Ovary (tissue), 9 donors: ENCODE measurements around the gene SEMA5B. TPM values are rescaled to one million over a fixed set of nuclear protein-coding genes. Genes with fewer than 3 reads are reported as not detected.
A peak's percentile ranks its signal among the peaks of the same experiment; 100 is the strongest.

Source experiments
- DNase-seq, 5 donors: peaks; one replicate each; pipeline ENCODE4 v3.0.0-alpha.2; 2019 to 2020
- H3K27ac ChIP-seq, 2 donors: fragments of 200-600 bp; one replicate each; pipeline versions ENCODE4 v1.5.1 to v1.8.0; 2019 to 2022
- H3K27me3 ChIP-seq: fragments of 200-600 bp; one replicate; pipeline ENCODE4 v1.8.0; 2022
- H3K36me3 ChIP-seq: fragments of 200-600 bp; sonication (generic); one replicate; pipeline ENCODE4 v1.5.1; 2019
- H3K4me1 ChIP-seq: one replicate; pipeline ENCODE4 v1.8.1; 2013; ENCODE audit warnings: mild to moderate bottlenecking, moderate library complexity; ENCODE audit not compliant: insufficient read depth
- H3K4me3 ChIP-seq: fragments of 200-600 bp; sonication (generic); one replicate; pipeline ENCODE4 v1.5.1; 2017
- H3K9me3 ChIP-seq, 2 donors: fragments of 200-600 bp in 1 of 2; sonication (generic) in 1 of 2; one replicate each; pipeline versions ENCODE4 v1.5.1 to v1.8.1; 2013 to 2019; ENCODE audit warnings: mild to moderate bottlenecking in 1 of 2, moderate library complexity in 1 of 2
- EP300 ChIP-seq: sonication (generic); formaldehyde crosslinking; IDR thresholded peaks from one replicate; pipeline ENCODE4 v1.6.1; 2017; ENCODE audit warnings: antibody characterized with exemption
- POLR2A ChIP-seq: fragments of 450-650 bp; IDR thresholded peaks from one replicate; pipeline ENCODE4 v1.6.1; 2017; ENCODE audit warnings: antibody characterized with exemption, mild to moderate bottlenecking, moderate library complexity
- WGBS, 3 donors: extraction: QIAGEN DNeasy Blood & Tissue Kit in 1 of 3; methylation state at CpG; one replicate each; pipeline versions ENCODE4 v1.1.5 to v1.1.7; 2013 to 2017; 5-methylcytosine and 5-hydroxymethylcytosine counted together
- intact Hi-C, 4 donors: fragments of 100-400 bp; cut with DNase I; formaldehyde crosslinking; loops; one replicate each; pipeline versions ENCODE4 v1.11.0 to v1.15.1; 2022 to 2023
- polyA plus RNA-seq, 2 donors: library from polyadenylated mRNA; stranded (reverse); fragments of 200-250 nt in 1 of 2; fragments of 350-450 nt in 1 of 2; fragmentation: Illumina TruSeq in 1 of 2; extraction: RNeasy Lipid Tissue Mini Kit (QIAGEN cat#74804) in 1 of 2; gene quantifications; one replicate each; pipeline ENCODE4 v1.2.3, GENCODE V29; 2013 to 2014
- total RNA-seq, 7 donors: library from RNA; depleted of rRNA in 2 of 7; stranded (reverse); fragments of >200 nt in 2 of 7; fragmentation: NEBNext Ultra II Directional in 3 of 7; extraction: Animal tissue kit (Norgen Biotek cat#: 25700) in 3 of 7; gene quantifications; one replicate each; pipeline versions ENCODE4 v1.1.0 to v1.2.4, GENCODE V29; 2016 to 2023
- TF ChIP-seq, protein P1 (sequence below), 3 donors: fragments of 450-650 bp in 2 of 3; fragments of 200-600 bp in 1 of 3; IDR thresholded peaks; one replicate each; pipeline versions ENCODE4 v1.5.1 to v1.8.0; 2016 to 2022; ENCODE audit warnings: antibody characterized with exemption in 3 of 3, mild to moderate bottlenecking in 1 of 3
- donor health status: DM: no; HTN: no; CAD: no; lungs with moderate emphysema.
- donor health status: DM: no; HTN: no; CAD: no.
- donor health status: Bipolar disorder and iron deficiency.
- donor health status: DM: yes; HTN: yes; CAD: no.
- donor health status: DM: no; HTN: no; CAD: no.
- donor health status: DM: yes; HTN: yes; CAD: no.

Gene SEMA5B
- total and polyA plus RNA-seq, 9 donors: 0.22 to 3.1 (median 1.3) TPM

GRCh38 chr3:122959339-122959738, 68.2 kb downstream of the SEMA5B start:
- Histone ChIP-seq H3K9me3 (no peaks in the 10 kb centered on the region), H3K27me3 (no peaks in the 10 kb centered on the region), H3K27ac (no peak overlapping the region), H3K4me1 (peaks cover 6% of the 10 kb centered on the region), H3K36me3 (no peaks in the 10 kb centered on the region), H3K4me3 (no peak overlapping the region)
- TF ChIP-seq EP300 (no peak), POLR2A (no peak)
- TF ChIP-seq, protein P1, sequence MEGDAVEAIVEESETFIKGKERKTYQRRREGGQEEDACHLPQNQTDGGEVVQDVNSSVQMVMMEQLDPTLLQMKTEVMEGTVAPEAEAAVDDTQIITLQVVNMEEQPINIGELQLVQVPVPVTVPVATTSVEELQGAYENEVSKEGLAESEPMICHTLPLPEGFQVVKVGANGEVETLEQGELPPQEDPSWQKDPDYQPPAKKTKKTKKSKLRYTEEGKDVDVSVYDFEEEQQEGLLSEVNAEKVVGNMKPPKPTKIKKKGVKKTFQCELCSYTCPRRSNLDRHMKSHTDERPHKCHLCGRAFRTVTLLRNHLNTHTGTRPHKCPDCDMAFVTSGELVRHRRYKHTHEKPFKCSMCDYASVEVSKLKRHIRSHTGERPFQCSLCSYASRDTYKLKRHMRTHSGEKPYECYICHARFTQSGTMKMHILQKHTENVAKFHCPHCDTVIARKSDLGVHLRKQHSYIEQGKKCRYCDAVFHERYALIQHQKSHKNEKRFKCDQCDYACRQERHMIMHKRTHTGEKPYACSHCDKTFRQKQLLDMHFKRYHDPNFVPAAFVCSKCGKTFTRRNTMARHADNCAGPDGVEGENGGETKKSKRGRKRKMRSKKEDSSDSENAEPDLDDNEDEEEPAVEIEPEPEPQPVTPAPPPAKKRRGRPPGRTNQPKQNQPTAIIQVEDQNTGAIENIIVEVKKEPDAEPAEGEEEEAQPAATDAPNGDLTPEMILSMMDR (IDR thresholded peaks at IDR 0.05): no peak
- no peak for DNase-seq
- intact Hi-C loops: loop anchor here in 1 of 4 donors (5.0 kb wide), 1 partner anchor 68 kb away; the partner anchor contains the start of gene SEMA5B
- 27 to 50% (median 32%) methylated on average over 5 of the region's 5 CpGs for WGBS, 3 donors

DNA sequence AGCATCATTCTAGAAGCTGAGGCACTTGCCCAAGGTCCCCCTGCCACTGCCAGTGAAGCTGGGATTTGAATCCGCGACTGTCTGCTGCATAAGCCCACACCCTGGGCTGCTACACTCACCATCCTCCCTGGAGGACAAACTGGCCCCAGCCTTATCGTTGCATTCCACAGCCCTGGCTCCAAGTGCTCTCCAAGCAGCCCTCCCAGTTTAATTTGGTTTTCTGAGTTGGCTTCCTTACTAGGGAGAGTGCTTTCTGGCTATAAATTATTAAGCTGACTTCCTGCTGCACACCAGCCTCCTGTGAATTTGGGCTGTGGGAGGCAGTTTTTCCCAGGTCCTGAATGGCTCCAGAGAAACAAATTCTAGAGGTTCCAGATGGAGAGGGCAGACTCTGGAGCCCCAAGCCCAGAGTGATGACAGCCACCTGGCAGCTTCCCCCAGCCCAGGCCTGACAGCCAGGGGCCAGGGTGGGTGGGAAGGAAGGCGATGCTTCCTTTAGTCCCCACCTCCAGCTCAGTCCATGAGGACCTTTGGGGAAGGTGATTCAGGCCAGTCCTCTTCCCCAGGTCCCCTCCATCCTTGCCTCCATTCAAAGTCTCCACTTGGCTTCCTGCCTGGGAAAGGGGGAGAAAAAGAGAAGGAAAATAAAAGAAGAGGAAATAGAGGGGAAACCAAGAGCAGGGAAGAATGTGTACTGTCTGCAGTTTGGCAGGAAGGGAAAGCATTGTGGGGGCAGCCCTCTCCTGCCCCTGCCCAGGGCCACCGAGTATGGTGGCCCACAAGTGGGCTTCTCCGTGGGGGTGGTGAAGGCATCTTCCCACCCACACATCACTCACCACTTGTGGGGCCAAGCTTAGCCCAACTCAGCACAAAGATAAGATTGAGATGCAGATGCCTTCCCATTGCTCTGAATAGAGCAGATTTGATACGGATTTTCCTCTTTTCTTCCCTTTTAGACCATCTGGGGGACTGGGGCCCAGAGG, 69.6 kb downstream of the SEMA5B start:
- H3K9me3 ChIP-seq: no peaks in the 10 kb centered on the region
- no peak overlapping the region for H3K4me3 ChIP-seq
- no peaks in the 10 kb centered on the region for H3K36me3 ChIP-seq
- intact Hi-C loops: loop anchor here in 1 of 4 donors (5.0 kb wide), 1 partner anchor 69 kb away; the partner anchor contains the start of gene SEMA5B
- TF ChIP-seq, protein P1 (IDR thresholded peaks at IDR 0.05): no peak
- TF ChIP-seq POLR2A: no peak
- no peak for TF ChIP-seq EP300
- H3K27me3 ChIP-seq: no peaks in the 10 kb centered on the region
- H3K27ac ChIP-seq: no peak overlapping the region
- peak in 2 of 5 donors; percentile 46 to 55 for DNase-seq
- peaks cover 6% of the 10 kb centered on the region for H3K4me1 ChIP-seq
- WGBS, 3 donors: 8 to 14% (median 10%) methylated on average over 7 of the region's 7 CpGs

DNA sequence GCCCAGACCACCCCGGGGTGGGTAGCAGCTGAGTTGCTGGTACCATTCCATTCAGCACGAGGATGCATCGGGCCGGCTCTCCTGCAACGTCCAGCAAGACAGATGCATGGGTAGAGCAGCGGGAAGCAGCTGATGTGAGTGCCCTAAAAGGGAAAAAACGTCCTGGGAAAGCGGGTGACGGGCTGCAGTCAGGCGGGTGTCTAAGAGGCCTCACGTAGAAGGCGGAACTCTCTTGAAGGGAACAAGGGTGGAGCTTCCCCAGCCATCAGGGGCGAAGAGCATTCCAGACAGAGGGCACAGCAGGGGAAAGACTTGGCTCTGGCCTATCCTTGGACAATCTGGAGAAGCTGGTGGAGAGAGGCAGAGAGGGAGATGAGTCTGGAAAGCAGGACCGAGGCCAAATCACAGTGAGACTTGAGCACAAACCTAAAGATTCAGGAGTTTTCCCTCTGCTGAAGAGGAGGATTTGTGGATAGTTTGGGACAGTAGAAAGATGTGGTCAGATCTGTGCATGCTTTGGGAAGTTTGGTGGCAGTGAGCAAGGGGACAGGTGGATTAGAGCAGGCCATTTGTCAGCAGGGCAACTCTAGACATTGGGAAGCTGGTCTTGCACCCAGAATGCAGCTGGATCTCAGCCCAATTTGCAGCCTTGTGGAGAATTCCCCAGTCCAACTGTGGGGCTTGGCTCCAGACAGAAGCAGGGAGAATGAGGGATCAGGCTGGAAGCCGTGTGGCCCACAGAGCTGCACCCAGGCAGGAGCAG, 70.7 kb downstream of the SEMA5B start:
- H3K36me3 ChIP-seq: no peaks in the 10 kb centered on the region
- no peak overlapping the region for H3K27ac ChIP-seq
- H3K27me3 ChIP-seq: no peaks in the 10 kb centered on the region
- H3K9me3 ChIP-seq: no peaks in the 10 kb centered on the region
- no peak overlapping the region for H3K4me3 ChIP-seq
- peaks cover 6% of the 10 kb centered on the region for H3K4me1 ChIP-seq
- WGBS, 3 donors: 67 to 75% (median 73%) methylated on average over 15 of the region's 15 CpGs
- TF ChIP-seq EP300 (no peak), POLR2A (no peak)
- TF ChIP-seq, protein P1 (IDR thresholded peaks at IDR 0.05): no peak
- DNase-seq: no peak
- intact Hi-C loops: loop anchor here in 1 of 4 donors (5.0 kb wide), 1 partner anchor 70 kb away; the partner anchor contains the start of gene SEMA5B
